NT2/D1 (cell line): ENCODE measurements around the gene PHLPP1.

ENCODE experiments used
- SUZ12 ChIP-seq: IDR thresholded peaks from 2 replicates; pipeline ENCODE4 v1.6.1; 2011; ENCODE audit not compliant: insufficient read length, insufficient read depth; ENCODE audit errors: extremely low read depth
- ZNF274 ChIP-seq: IDR thresholded peaks from 2 replicates; pipeline ENCODE4 v1.6.1; 2011; ENCODE audit warnings: mild to moderate bottlenecking, low read depth, low read length

- TF ChIP-seq SUZ12, result no peak
- TF ChIP-seq ZNF274, result no peak
Measured at GRCh38 chr18:62732617-62733016, 17.3 kb downstream of the PHLPP1 start.
